Measurements from ENCODE around the gene ATP9B.
"Not testable (repeated sequence)": the region's sequence is repeated elsewhere in the genome, so short reads cannot be mapped to it uniquely, and the experiment has no call there.

The ATP9B gene

GRCh38 chr18:79246309-79247108, 177.3 kb downstream of the ATP9B start:
- no peak overlapping the region for H3K4me3 ChIP-seq (ENCODE audit: low read length)
- no peak for TF ChIP-seq ZNF274 (IDR thresholded peaks at IDR 0.05; ENCODE audit: low read depth, low read length)

- no peak overlapping the region for H3K4me3 ChIP-seq (ENCODE audit: low read length)
- no peak for TF ChIP-seq ZNF274 (IDR thresholded peaks at IDR 0.05; ENCODE audit: low read depth, low read length)
Observed at GRCh38 chr18:79248495-79249060, 179.4 kb downstream of the ATP9B start.

DNA sequence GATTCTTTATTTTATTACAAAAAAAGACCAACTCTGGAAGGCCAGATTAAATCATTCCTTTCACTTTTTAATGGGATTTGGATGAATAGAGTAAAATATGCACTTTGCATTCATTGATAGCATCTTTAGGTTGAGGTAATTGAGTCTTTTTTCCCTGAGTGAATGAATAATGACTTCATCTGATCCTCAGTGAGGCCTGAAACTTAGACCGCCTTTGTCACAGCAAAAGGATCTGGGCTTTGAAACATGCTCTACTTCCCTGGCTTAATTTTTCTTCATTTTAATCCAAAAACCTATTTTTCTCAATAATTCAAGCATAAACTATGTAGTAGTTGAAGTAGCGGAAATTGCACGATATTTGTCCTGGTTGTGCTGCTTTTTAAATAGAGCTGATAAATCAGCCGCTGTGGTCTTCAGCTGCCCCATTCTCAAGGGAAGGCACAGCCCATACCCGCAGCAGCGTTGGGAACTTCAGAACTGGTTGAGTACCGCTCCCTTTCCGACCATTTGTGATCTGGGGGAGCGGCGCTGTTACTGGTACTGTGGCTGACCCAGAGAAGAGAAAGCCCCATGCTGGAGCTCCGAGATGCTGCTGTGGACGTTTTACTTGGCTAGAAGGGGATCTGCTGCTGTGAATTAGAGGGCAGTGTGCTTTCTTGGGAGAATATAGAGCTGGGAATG, 181.2 kb downstream of the ATP9B start:
- TF ChIP-seq ZNF274 (IDR thresholded peaks at IDR 0.05; ENCODE audit: low read depth, low read length), result no peak
- H3K4me3 ChIP-seq (ENCODE audit: low read length), result no peak overlapping the region

GRCh38 chr18:79251021-79251420, 181.8 kb downstream of the ATP9B start:
- no peak overlapping the region for H3K4me3 ChIP-seq (ENCODE audit: low read length)
- TF ChIP-seq ZNF274 (IDR thresholded peaks at IDR 0.05; ENCODE audit: low read depth, low read length), result no peak

DNA sequence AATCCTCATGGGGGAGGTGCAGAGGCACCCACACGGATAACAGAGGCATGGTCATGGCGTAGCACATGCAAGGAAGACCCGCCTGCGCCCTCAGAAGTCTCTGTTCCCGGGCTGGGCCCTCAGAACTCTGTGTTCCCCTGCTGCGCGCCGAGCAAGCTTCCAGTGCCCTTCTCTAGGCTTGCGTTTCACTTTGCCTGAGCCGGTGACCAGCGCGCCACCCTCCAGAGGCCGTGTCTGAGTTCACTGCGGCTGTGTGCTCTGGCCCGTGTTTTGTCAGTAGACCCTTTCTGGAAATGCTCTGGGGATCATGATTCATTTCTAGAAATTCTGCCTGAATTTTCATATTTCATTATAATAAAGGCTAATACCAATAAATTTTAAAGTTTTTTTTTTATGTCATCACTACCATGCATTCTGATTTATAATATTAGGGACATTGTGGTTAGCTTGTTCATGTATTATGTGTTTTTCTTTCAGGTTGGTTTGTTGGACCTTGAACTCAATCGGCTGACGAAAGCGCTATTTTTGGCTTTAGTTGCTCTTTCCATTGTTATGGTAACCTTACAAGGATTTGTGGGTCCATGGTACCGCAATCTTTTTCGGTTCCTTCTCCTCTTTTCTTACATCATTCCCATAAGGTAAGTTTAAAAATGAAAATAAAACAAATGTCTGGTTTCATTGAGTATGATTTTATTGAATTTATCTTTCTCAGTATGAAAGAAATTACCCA, 183.9 kb downstream of the ATP9B start:
- no peak overlapping the region for H3K4me3 ChIP-seq (ENCODE audit: low read length)
- TF ChIP-seq ZNF274 (IDR thresholded peaks at IDR 0.05; ENCODE audit: low read depth, low read length), result no peak

GRCh38 chr18:79257480-79257879, 188.3 kb downstream of the ATP9B start:
- no peak overlapping the region for H3K4me3 ChIP-seq (ENCODE audit: low read length)
- no peak for TF ChIP-seq ZNF274 (IDR thresholded peaks at IDR 0.05; ENCODE audit: low read depth, low read length)

GRCh38 chr18:79258447-79258846, 189.3 kb downstream of the ATP9B start:
- H3K4me3 ChIP-seq (ENCODE audit: low read length), result no peak overlapping the region
- no peak for TF ChIP-seq ZNF274 (IDR thresholded peaks at IDR 0.05; ENCODE audit: low read depth, low read length)

DNA sequence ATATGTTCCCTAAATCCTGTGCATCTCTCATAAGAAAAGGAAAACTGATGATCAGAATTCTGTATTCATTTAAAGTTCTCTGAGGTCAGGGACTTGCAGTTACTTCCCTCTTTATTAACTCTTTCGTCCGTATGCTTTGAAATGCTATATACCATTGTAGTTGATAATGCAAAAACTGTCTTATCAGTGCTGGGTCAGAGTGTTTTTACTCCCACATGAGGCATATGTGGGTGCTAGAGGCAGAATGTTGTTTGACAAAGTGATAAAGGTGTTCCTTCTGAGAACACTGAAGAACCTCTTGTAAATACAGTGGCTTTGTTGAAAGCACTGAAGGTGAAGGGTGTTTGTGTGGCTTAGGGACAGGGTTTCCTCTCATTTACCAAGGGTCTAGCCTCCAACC, 190.0 kb downstream of the ATP9B start:
- no peak for TF ChIP-seq ZNF274 (IDR thresholded peaks at IDR 0.05; ENCODE audit: low read depth, low read length)
- H3K4me3 ChIP-seq (ENCODE audit: low read length), result no peak overlapping the region

GRCh38 chr18:79260023-79260422, 190.8 kb downstream of the ATP9B start:
- H3K4me3 ChIP-seq (ENCODE audit: low read length), result no peak overlapping the region
- no peak for TF ChIP-seq ZNF274 (IDR thresholded peaks at IDR 0.05; ENCODE audit: low read depth, low read length)

DNA sequence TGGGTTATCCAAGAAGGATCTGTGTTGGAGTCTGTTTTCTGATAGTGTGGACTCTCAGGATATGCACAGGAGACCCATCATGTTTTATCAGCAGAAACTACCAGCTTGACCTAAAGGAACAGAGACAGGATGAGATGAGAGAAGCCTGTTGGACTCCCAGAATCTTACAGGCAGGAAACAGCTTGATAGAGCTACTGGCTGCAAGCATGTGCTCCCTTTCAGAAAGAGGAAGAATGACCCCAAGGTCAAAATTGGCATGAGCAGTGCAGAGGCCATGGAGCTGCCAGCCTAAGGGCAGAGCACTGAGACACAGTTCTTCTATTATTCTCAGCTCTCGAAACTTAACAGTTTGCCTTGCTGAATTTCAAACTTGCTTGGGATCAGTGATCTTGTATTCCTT, 191.3 kb downstream of the ATP9B start:
- no peak overlapping the region for H3K4me3 ChIP-seq (ENCODE audit: low read length)
- no peak for TF ChIP-seq ZNF274 (IDR thresholded peaks at IDR 0.05; ENCODE audit: low read depth, low read length)

DNA sequence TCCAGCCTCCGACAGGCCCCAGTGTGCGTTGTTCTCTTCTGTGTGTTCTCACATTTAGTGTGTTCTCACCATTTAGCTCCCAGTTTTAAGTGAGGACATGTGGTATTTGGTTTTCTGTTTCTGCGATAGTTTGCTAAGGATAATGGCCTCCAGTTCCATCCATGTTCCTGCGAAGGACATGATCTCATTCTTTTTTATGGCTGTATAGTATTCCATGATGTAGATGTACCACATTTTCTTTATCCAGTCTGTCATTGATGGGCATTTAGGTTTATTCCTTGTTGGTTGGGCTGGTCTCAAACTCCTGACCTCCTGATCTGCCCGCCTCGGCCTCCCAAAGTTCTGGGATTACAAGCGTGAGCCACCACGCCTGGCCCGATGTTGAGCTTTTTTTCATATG, 195.9 kb downstream of the ATP9B start:
- H3K4me3 ChIP-seq (ENCODE audit: low read length), result not testable (repeated sequence)

GRCh38 chr18:79271812-79272211, 202.6 kb downstream of the ATP9B start:
- not testable (repeated sequence) for H3K4me3 ChIP-seq (ENCODE audit: low read length)

- no peak for TF ChIP-seq ZNF274 (IDR thresholded peaks at IDR 0.05; ENCODE audit: low read depth, low read length)
- H3K4me3 ChIP-seq (ENCODE audit: low read length), result no peak overlapping the region
Observed at GRCh38 chr18:79272916-79273315, 203.7 kb downstream of the ATP9B start.

- H3K4me3 ChIP-seq (ENCODE audit: low read length), result no peak overlapping the region
- no peak for TF ChIP-seq ZNF274 (IDR thresholded peaks at IDR 0.05; ENCODE audit: low read depth, low read length)
Observed at GRCh38 chr18:79274823-79275222, 205.6 kb downstream of the ATP9B start.

DNA sequence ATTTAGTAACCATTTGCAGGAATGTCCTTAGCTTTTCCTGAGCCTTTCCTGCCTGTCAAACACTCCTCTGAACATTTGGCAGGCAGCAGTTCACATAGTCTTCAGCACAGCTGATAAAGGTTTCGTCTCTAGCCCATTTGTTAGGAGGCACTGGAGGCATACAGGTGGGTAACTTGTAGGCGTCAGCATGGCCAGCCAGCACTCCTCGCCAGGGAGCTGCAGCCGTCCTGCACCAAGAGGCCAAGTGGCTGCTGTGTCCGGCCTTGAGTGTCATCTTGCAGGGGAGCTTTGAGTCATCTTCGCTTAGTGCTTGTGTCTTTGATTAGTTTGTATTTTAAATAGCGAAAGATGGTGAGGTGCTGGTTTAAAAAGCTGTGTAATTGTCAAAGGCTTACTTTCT, 206.3 kb downstream of the ATP9B start:
- TF ChIP-seq ZNF274 (IDR thresholded peaks at IDR 0.05; ENCODE audit: low read depth, low read length), result no peak
- H3K4me3 ChIP-seq (ENCODE audit: low read length), result no peak overlapping the region; the same call in 1 of the 2 replicates

Measured in GM08714 (cell line).